ENCODE results near the gene MGMT. TPM values are rescaled to one million over a fixed set of nuclear protein-coding genes. Genes with fewer than 3 reads are reported as not detected.
A peak's percentile ranks its signal among the peaks of the same experiment; 100 is the strongest.

The MGMT gene
- total and polyA plus RNA-seq, 9 donors = 4.5 to 53.3 (median 25.4) TPM

DNA sequence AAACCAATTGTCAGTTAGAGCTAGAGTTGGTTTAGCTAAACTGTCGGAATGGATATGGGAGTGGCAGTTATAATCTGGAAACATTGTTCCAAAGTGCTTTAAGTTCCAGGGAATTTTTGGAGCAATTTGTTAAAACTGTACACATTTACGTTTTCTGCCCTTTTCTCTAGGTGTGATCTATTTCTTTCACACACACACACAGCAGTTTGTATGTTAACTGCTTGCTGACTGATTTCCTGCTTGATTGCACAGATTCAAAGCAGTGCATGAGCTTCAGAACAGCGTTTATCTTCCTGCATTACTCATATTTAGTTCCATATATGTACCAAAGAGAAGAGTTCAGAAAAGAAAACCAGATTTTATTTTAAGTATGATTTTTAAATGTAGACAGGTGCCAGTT lies 57.9 kb downstream of the MGMT start:
- Histone ChIP-seq H3K4me1 (ENCODE audit: insufficient read depth) (no peaks in the 10 kb centered on the region), H3K27me3 (no peaks in the 10 kb centered on the region), H3K27ac (no peak overlapping the region), H3K9me3 (no peaks in the 10 kb centered on the region), H3K4me3 (no peak overlapping the region), H3K36me3 (no peaks in the 10 kb centered on the region)
- no peak for DNase-seq
- WGBS, 3 donors = 68 to 80% (median 78%) methylated on average over 3 of the region's 3 CpGs
- intact Hi-C loops (cut with DNase I) = no loop called here
- TF ChIP-seq POLR2A (IDR thresholded peaks at IDR 0.05) = no peak
- TF ChIP-seq, protein P1, sequence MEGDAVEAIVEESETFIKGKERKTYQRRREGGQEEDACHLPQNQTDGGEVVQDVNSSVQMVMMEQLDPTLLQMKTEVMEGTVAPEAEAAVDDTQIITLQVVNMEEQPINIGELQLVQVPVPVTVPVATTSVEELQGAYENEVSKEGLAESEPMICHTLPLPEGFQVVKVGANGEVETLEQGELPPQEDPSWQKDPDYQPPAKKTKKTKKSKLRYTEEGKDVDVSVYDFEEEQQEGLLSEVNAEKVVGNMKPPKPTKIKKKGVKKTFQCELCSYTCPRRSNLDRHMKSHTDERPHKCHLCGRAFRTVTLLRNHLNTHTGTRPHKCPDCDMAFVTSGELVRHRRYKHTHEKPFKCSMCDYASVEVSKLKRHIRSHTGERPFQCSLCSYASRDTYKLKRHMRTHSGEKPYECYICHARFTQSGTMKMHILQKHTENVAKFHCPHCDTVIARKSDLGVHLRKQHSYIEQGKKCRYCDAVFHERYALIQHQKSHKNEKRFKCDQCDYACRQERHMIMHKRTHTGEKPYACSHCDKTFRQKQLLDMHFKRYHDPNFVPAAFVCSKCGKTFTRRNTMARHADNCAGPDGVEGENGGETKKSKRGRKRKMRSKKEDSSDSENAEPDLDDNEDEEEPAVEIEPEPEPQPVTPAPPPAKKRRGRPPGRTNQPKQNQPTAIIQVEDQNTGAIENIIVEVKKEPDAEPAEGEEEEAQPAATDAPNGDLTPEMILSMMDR (IDR thresholded peaks at IDR 0.05) = no peak
- TF ChIP-seq EP300 (IDR thresholded peaks at IDR 0.05) = no peak

DNA sequence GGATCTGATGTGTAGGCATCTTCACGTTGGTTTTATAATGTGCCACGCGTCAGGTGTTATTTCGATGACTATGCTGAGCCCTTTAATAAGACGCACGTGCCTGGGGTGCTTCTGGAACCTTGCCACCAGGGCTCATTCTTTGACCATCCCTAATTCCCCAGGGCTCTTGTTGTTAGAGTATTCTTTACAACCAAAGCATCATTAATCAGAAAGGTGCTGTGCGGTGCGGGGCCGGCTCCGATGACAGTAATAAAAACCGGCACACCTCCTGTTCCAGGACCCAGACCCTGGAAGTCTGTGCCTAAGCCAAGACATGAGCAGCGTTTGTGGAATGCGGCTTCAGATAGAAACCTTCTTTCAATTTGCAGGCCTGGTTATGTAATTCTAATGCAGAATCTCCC lies 58.4 kb downstream of the MGMT start:
- Histone ChIP-seq H3K9me3 (no peaks in the 10 kb centered on the region), H3K36me3 (no peaks in the 10 kb centered on the region), H3K27ac (no peak overlapping the region), H3K27me3 (no peaks in the 10 kb centered on the region), H3K4me3 (no peak overlapping the region), H3K4me1 (ENCODE audit: insufficient read depth) (peaks cover 2% of the 10 kb centered on the region)
- intact Hi-C loops (cut with DNase I) = no loop called here
- peak in 3 of 5 donors; percentile 36 to 53 (median 38) for DNase-seq
- WGBS, 3 donors = 11 to 22% (median 12%) methylated on average over 13 of the region's 13 CpGs
- TF ChIP-seq, protein P1 (IDR thresholded peaks at IDR 0.05) = no peak
- TF ChIP-seq POLR2A (IDR thresholded peaks at IDR 0.05) = no peak
- no peak for TF ChIP-seq EP300 (IDR thresholded peaks at IDR 0.05)

DNA sequence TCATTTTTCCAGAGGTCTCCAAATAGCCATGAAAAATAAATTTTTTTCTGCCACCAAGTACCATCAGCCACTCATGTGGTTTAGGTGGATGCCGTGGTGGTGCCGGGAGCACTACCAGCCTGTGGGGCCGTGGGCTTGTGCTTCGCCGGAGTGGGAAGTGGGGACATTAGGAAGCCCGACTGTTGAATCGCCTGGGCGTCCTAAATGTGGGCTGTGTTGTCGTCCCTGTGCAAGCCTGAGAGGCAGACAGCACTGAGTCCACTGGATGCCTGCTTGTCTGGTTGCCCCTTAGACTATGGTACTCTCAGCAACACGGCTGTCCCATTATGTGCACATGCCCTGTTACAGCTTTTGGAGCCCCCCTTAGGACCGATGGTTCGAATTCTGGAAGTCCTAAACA lies 59.9 kb downstream of the MGMT start:
- Histone ChIP-seq H3K4me3 (no peak overlapping the region), H3K27ac (no peak overlapping the region), H3K9me3 (no peaks in the 10 kb centered on the region), H3K27me3 (no peaks in the 10 kb centered on the region), H3K36me3 (no peaks in the 10 kb centered on the region), H3K4me1 (ENCODE audit: insufficient read depth) (peaks cover 14% of the 10 kb centered on the region)
- intact Hi-C loops (cut with DNase I) = loop anchor here in 1 of 4 donors (2.0 kb wide), 1 partner anchor 54 kb away; no protein-coding TSS in a partner anchor
- TF ChIP-seq, protein P1 (IDR thresholded peaks at IDR 0.05) = no peak
- no peak for TF ChIP-seq POLR2A (IDR thresholded peaks at IDR 0.05)
- no peak for TF ChIP-seq EP300 (IDR thresholded peaks at IDR 0.05)
- DNase-seq = no peak
- 93 to 97% (median 96%) methylated on average over 12 of the region's 12 CpGs for WGBS, 3 donors

DNA sequence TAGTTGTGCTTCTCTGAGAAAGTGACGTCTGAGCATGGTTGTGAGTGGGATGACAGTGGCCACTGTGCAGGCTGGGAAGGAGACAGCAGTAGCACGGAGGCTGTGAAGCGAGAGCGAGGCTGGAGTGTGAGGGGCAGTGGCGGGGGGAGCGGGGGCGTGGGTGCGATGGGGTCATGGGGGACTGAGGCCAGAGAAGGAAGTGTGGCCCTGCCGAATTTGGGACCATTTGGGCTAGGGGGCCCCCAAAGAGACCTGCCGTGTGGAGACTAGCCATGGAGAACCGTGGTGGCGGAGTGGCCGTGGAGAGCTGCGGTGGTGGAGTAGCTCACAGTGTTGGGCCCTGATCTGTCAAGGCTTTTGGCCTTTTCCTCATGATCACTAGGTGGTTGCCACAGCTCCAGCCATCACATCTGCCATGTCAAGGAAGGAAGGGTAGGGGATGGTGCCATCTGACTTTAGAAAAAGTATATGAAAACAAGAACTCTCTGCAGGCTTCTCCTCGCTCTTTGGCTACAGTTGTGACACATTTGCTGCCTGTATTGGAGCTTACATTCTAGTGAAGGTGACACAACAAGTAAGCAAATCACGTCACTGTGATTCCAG lies 61.4 kb downstream of the MGMT start:
- TF ChIP-seq POLR2A (IDR thresholded peaks at IDR 0.05) (no peak), EP300 (IDR thresholded peaks at IDR 0.05) (no peak)
- TF ChIP-seq, protein P1 (IDR thresholded peaks at IDR 0.05) = no peak
- Histone ChIP-seq H3K36me3 (no peaks in the 10 kb centered on the region), H3K4me1 (ENCODE audit: insufficient read depth) (peaks cover 19% of the 10 kb centered on the region), H3K9me3 (no peaks in the 10 kb centered on the region), H3K27ac (no peak overlapping the region), H3K4me3 (no peak overlapping the region), H3K27me3 (no peaks in the 10 kb centered on the region)
- DNase-seq = no peak
- intact Hi-C loops (cut with DNase I) = no loop called here
- 90 to 96% (median 91%) methylated on average over 16 of the region's 16 CpGs for WGBS, 3 donors

Data from ovary (tissue), 9 donors.